ENCODE measurements around the gene RPE.

Gene RPE

DNA sequence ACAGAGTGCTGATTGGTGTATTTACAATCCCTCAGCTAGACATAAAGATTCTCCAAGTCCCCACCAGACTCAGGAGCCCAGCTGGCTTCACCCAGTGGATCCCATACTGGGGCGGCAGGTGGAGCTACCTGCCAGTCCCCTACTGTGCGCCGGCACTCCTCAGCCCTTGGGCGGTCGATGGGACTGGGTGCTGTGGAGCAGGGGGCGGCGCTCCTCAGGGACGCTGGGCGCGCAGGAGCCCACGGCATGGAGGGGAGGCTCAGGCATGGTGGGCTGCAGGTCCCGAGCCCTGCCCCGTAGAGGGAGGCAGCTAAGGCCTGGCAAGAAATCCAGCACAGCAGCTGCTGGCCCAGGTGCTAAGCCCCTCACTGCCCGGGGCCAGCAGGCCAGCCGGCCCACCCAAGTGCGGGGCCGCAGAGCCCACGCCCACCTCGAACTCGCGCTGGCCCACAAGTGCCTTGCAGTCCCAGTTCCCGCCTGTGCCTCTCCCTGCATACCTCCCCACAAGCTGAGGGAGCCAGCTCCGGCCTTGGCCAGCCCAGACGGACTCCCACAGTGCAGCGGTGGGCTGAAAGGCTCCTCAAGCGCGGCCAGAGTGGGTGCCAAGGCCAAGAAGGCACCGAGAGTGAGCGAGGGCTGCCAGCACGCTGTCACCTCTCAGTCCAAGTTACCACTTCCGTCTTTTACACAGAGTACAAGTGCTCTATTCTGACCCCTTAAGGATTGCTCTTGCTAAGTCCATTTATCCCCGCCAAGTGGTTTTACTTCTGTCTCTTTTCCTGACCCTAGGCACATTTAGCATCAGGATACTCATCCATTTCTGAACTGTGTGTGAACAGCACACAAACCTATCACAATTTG, 1.7 kb upstream of the RPE start:
- DNase-seq (ENCODE audit: low spot score), result no peak

GRCh38 chr2:210003359-210003758, 921 bp downstream of the RPE start:
- no peak for DNase-seq (ENCODE audit: low spot score)

GRCh38 chr2:210004881-210005280, 2.4 kb downstream of the RPE start:
- no peak for DNase-seq (ENCODE audit: low spot score)

GRCh38 chr2:210007895-210008294, 5.5 kb downstream of the RPE start:
- DNase-seq (ENCODE audit: low spot score), result no peak

DNA sequence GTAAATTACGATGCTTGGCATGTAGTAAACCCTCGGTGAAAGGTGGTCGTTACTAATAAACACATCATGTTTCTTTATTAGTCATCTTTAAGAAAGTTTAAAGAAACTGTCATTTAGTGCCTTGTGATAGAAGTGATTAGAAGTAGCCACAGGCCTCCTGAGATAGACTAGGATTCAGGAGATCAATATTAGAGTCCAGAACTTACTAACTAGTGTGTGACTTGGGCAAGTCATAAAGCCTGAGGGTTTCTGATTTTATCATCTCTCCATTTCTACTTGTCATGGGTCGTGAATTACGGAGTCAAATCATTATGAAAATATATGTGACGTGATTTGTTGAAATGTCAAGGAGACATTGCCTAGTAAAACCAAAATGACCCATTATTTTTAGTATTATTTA, 6.7 kb downstream of the RPE start:
- DNase-seq (ENCODE audit: low spot score), result no peak

DNA sequence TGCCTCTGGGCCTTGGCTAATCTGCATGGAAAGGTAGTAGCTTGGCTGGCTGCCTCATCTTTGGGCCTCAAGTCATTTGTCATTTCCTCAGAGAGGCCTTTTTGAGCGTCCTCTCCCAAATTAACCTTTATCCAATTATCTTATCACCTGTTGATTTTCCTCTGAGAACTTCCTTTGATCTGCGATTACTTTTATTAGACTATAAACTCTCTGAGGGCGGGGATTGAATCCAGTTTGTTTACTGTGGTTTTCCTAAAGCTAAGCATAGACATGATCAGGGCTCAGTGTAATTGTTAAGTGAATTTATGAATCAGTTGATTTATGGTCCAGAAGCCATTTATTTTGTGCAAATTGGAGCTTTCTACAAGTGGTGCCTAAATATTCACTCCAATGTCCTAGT, 7.5 kb downstream of the RPE start:
- no peak for DNase-seq (ENCODE audit: low spot score)

- no peak for DNase-seq (ENCODE audit: low spot score)
Measured at GRCh38 chr2:210020138-210020537, 17.7 kb downstream of the RPE start.

GRCh38 chr2:210022824-210023223, 20.4 kb downstream of the RPE start:
- DNase-seq (ENCODE audit: low spot score), result no peak

GRCh38 chr2:210027608-210028007, 25.2 kb downstream of the RPE start:
- no peak for DNase-seq (ENCODE audit: low spot score)

DNA sequence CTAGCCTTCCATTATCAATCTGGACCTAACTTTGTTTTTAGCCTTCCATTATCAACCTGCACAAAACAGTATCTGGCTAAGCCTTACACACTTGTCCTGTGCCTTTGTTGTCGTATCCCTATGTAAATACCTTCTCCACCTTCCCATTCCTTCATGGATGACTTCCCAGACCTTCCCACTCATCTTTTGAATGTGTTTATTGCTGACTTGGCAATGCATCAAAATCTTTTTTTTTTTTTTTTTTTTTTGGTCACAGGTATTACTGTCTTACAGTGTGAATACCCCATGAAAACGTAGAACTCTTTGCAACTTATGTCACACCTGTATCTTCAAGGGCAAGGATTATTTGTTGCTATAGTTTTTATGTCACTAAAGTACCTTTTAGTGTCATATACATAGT, 25.7 kb downstream of the RPE start:
- no peak for DNase-seq (ENCODE audit: low spot score)

DNA sequence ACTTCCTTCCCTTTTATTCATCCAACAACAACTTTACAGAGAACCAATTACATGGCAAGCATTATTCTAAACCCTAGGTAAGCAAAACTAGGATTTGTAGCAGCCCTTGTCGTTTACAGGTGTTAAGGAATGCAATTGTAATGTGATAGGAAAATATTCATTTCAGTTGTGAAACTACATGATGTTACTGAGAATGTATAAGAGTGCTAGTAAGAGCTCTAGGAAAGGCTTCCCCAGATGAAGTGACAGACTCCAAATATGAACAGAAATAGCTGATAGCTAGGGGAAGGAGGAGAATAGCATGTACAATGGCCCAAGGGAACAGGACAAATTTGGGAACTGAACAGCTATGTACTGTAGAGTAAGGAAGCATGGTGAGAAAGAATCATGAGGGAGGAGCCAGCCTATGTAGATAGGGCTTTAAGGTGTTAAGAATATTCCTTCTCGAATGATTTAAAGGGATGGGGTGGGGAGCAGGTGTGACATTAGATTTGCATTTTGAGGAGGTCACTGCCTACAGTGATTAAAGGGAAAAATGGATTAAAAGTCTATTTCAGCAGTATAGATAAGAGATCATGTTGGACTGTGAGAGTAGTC, 31.7 kb downstream of the RPE start:
- no peak for DNase-seq (ENCODE audit: low spot score)

- DNase-seq (ENCODE audit: low spot score), result no peak
Measured at GRCh38 chr2:210035679-210036078, 33.2 kb downstream of the RPE start.

GRCh38 chr2:210038078-210038477, 35.6 kb downstream of the RPE start:
- no peak for DNase-seq (ENCODE audit: low spot score)

- DNase-seq (ENCODE audit: low spot score), result no peak
Measured at GRCh38 chr2:210046851-210047500, 44.5 kb downstream of the RPE start.

- no peak for DNase-seq (ENCODE audit: low spot score)
Measured at GRCh38 chr2:210049831-210050230, 47.4 kb downstream of the RPE start.

DNA sequence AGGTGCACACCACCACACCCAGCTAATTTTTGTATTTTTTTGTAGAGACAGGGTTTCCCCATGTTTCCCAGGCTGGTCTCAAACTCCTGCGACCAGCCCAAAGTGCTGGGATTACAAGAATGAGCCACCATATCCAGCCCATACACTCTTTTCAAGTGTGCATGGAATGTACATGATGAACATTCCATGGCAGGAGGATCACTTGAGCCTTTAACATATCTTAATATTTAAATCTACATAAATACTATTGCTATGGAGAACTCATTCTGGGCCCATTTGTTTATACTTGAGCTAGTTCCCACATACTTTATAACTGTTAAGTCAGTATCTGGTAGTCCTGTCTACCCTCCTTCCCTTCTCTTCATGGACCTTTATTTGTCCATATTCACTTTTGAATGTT, 48.4 kb downstream of the RPE start:
- DNase-seq (ENCODE audit: low spot score), result no peak

GRCh38 chr2:210054696-210055095, 52.3 kb downstream of the RPE start:
- DNase-seq (ENCODE audit: low spot score), result no peak

DNA sequence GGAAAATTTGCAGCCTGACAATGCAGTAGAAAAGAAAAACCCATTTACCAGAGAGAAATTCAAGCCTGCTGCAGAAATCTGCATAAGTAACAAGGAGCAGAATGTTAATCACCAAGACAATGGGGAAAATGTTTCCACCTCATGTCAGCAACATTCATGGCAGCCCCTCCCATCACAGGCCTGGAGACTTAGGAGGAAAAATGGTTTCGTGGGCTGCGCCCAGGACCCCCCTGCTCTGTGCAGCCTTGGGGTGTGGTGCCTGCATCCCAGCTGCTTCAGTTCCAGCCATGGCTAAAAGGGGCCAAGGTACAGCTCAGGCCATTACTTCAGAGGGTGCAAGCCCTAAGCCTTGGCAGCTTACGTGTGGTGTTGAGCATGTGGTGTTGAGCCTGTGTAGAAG, 53.4 kb downstream of the RPE start:
- no peak for DNase-seq (ENCODE audit: low spot score)

GRCh38 chr2:210063306-210063705, 60.9 kb downstream of the RPE start:
- no peak for DNase-seq (ENCODE audit: low spot score)
